ENCODE results near the gene CCM2L.

The CCM2L gene

GRCh38 chr20:32079655-32080109 lies 69.4 kb downstream of the CCM2L start:
- H2AFZ ChIP-seq (ENCODE audit: low read depth, low read length) = no peak overlapping the region
- DNase-seq (no peak), ATAC-seq (ENCODE audit: insufficient read depth, low read depth) (no peak)
- H3K4me2 ChIP-seq (ENCODE audit: insufficient read depth, low read length) = no peak overlapping the region
- no peaks in the 10 kb centered on the region for H3K9me3 ChIP-seq (ENCODE audit: insufficient read depth, low read length, severe bottlenecking)
- TF ChIP-seq, protein P1, sequence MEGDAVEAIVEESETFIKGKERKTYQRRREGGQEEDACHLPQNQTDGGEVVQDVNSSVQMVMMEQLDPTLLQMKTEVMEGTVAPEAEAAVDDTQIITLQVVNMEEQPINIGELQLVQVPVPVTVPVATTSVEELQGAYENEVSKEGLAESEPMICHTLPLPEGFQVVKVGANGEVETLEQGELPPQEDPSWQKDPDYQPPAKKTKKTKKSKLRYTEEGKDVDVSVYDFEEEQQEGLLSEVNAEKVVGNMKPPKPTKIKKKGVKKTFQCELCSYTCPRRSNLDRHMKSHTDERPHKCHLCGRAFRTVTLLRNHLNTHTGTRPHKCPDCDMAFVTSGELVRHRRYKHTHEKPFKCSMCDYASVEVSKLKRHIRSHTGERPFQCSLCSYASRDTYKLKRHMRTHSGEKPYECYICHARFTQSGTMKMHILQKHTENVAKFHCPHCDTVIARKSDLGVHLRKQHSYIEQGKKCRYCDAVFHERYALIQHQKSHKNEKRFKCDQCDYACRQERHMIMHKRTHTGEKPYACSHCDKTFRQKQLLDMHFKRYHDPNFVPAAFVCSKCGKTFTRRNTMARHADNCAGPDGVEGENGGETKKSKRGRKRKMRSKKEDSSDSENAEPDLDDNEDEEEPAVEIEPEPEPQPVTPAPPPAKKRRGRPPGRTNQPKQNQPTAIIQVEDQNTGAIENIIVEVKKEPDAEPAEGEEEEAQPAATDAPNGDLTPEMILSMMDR (IDR thresholded peaks at IDR 0.05; ENCODE audit: borderline replicate concordance, extremely low read depth, low read length, poor library complexity, severe bottlenecking) = no peak
- no peak for TF ChIP-seq EZH2 (IDR thresholded peaks at IDR 0.05; ENCODE audit: borderline replicate concordance, low read depth, low read length, severe bottlenecking)
- no peak overlapping the region for H3K4me3 ChIP-seq (ENCODE audit: low read depth in 1 of 2, low read length in 2 of 2)
- peaks cover 36% of the 10 kb centered on the region for H3K27me3 ChIP-seq (ENCODE audit: insufficient read depth, low read length, poor library complexity)
- no peak overlapping the region for H3K27ac ChIP-seq (ENCODE audit: low read length)
- no peak overlapping the region; the same call in 1 of the 2 replicates for H3K9ac ChIP-seq (ENCODE audit: low read depth, low read length)
- H3K79me2 ChIP-seq (ENCODE audit: insufficient read depth, low read length) = no peaks in the 10 kb centered on the region
- no peaks in the 10 kb centered on the region for H3K36me3 ChIP-seq (ENCODE audit: insufficient read depth, low read length)
- H4K20me1 ChIP-seq (ENCODE audit: insufficient read depth, low read length) = peaks cover 2% of the 10 kb centered on the region; the same call in 1 of the 2 replicates
- no peaks in the 10 kb centered on the region for H3K4me1 ChIP-seq (ENCODE audit: insufficient read depth, low read length)

- no peak overlapping the region for H3K4me2 ChIP-seq (ENCODE audit: insufficient read depth, low read length)
- H3K36me3 ChIP-seq (ENCODE audit: insufficient read depth, low read length) = no peaks in the 10 kb centered on the region
- peaks cover 34% of the 10 kb centered on the region for H3K27me3 ChIP-seq (ENCODE audit: insufficient read depth, low read length, poor library complexity)
- H3K9me3 ChIP-seq (ENCODE audit: insufficient read depth, low read length, severe bottlenecking) = no peaks in the 10 kb centered on the region
- H3K4me1 ChIP-seq (ENCODE audit: insufficient read depth, low read length) = no peaks in the 10 kb centered on the region
- no peaks in the 10 kb centered on the region; the same call in 1 of the 2 replicates for H4K20me1 ChIP-seq (ENCODE audit: insufficient read depth, low read length)
- DNase-seq = no peak
- H2AFZ ChIP-seq (ENCODE audit: low read depth, low read length) = no peak overlapping the region
- no peak for ATAC-seq (ENCODE audit: insufficient read depth, low read depth)
- no peak overlapping the region for H3K4me3 ChIP-seq (ENCODE audit: low read depth in 1 of 2, low read length in 2 of 2)
- H3K79me2 ChIP-seq (ENCODE audit: insufficient read depth, low read length) = no peaks in the 10 kb centered on the region
- H3K9ac ChIP-seq (ENCODE audit: low read depth, low read length) = no peak overlapping the region
- H3K27ac ChIP-seq (ENCODE audit: low read length) = no peak overlapping the region
- TF ChIP-seq EZH2 (IDR thresholded peaks at IDR 0.05; ENCODE audit: borderline replicate concordance, low read depth, low read length, severe bottlenecking) = no peak
- TF ChIP-seq, protein P1 (IDR thresholded peaks at IDR 0.05; ENCODE audit: borderline replicate concordance, extremely low read depth, low read length, poor library complexity, severe bottlenecking) = no peak
Measured at GRCh38 chr20:32080783-32081182, 70.5 kb downstream of the CCM2L start.
